HG03175 (cell line): Measurements from ENCODE around the gene NT5C3A.

Experiments
- ATAC-seq: cut with Tn5 transposase; IDR thresholded peaks from one replicate; pipeline ENCODE4 v1.9.1; 2021; ENCODE audit warnings: mild to moderate bottlenecking, moderate library complexity; ENCODE audit not compliant: unreplicated experiment

Gene NT5C3A

GRCh38 chr7:33076737-33077136, 14.2 kb upstream of the NT5C3A start:
- ATAC-seq, result peak; percentile 79

GRCh38 chr7:33075818-33076518, 13.4 kb upstream of the NT5C3A start:
- no peak for ATAC-seq

- no peak for ATAC-seq
Observed at GRCh38 chr7:33073243-33073642, 10.7 kb upstream of the NT5C3A start.

DNA sequence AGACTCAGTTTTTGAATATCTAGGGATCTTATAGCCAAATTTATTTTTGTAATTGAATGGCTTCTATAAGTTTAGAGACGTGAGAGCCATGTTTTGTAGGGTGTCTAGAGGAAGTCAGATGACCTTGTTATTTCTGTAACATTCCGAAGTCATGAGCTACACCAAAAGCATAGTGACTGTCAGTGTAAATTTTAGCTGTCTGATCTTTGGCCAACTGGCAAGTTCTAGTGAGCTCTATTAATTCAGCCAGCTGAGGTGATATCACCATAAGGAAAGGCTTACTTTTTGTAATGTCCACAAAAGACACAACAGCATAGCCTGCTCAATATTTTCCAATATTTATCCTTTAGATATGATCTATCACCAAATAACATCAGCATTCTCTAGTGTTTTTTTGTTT, 9.9 kb upstream of the NT5C3A start:
- no peak for ATAC-seq

DNA sequence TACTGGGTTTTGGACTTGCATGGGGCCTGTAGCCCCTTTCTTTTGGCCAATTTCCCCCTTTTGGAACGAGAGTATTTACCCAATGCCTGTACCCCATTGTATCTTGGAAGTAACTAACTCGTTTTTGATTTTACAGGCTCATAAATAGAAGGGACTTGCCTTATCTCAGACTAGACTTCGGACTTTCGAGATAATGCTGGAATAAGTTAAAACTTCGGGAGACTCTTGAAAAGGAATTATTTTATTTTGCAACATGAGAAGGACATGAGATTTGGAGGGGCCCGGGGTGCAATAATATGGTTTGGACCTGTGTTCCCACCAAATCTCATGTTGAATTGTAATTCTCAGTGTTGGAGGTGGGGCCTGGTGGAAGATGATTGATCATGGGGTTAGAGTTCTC, 8.3 kb upstream of the NT5C3A start:
- no peak for ATAC-seq

- ATAC-seq, result no peak
Observed at GRCh38 chr7:33070277-33070676, 7.7 kb upstream of the NT5C3A start.

DNA sequence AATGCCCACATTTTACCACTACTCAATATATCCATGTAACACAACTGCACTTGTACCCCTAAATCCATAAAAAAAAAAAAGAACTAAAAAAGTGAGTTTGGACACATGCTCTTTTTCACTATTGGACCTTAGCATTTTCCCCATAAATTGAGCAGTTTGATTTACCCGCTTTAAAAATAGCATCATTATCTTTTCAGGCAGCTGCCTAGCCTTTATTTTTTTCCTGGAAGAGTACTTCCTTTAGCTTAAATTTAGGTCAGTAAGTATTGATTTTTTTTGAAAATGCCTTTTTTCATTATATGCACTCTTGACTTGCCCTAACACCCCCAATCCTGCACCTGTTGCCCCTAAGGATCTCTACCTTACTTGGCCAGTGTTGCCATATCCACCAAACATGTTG, 5.3 kb upstream of the NT5C3A start:
- no peak for ATAC-seq

GRCh38 chr7:33066771-33067170, 4.2 kb upstream of the NT5C3A start:
- ATAC-seq, result no peak

DNA sequence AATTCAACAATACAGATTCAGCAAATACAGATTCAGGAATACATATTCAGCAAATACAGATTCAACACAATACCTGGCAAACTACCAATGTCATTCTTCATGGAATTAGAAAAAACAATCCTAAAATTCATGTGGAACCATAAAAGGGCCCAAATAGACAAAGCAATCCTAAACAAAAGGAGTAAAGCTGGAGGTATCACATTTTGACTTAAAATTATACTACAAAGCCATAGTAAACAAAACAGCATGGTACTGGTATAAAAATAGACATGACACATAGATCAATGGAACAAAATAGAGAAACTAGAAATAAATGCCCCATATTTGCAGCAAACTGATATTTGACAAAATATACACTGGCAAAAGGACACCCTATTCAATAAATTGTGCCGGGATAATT, 3.4 kb upstream of the NT5C3A start:
- no peak for ATAC-seq

DNA sequence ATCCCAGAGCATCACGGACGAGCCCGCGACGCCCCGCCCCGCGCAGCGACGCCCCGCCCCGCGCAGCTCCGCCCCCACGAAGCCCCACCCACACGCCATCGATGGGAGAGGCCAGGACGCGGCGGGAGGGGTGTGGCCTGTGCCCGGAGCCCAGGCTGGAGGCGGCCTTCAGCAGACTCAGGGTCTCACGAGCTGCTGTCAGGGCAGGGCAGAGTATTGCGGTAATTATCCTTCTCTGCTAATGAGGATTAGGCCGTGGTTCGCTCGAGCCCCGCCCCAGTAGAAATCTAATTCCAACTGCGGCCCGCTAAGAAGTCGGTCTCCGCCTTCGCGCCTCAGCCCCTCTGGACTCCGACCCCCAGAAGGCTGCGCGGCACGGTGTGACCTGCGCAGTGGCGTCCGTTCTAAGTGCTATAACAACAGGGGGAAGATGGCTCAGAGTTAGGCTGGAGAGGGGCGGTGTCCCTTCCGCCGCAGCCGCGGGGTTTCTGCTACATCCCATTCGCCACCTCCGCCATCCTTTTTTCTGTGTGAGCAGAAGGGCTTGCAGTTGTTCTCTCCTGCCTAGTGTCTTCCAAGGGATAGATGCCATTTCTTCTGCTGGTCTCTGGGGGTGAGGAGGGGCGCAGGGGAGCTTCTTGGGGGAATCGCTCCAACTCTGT, 337 bp upstream of the NT5C3A start:
- peak; percentile 96 for ATAC-seq

GRCh38 chr7:33061282-33061937, 1.2 kb downstream of the NT5C3A start:
- no peak for ATAC-seq

DNA sequence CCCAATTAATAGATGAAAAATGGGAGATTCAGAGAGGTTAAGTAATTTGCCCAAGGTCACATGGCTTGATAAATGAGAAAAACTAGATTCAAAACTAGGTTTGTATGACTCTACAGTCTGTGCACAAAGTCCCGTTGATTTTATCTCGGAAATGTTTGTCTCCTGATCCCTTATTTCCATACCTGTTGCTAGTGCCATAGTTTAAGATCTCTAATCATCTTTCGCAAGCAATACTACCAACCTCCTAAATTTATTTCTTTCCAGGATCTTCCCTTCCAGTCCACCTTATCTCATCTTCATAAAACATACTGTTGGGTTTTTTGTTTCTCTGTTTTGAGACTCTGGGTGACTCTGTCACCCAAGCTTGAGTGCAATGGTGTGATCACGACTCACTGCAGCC, 2.9 kb downstream of the NT5C3A start:
- ATAC-seq, result no peak

DNA sequence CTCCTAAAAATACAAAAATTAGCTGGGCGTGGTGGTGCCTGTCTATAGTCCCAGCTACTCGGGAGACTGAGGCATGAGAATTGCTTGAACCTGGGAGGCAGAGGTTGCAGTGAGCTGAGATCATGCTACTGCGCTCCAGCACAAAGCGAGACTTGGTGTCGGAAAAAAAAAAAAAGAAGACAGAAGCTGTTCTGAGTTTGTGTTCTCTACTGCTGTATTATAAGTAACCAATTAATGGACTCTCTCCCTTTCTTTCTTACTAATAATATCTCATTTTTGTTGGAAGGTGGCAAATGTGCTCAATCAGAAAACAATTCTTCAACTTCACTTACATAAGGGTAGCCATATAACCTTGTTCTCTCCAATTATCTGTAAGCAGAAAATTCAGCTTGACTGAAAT, 7.4 kb downstream of the NT5C3A start:
- ATAC-seq, result no peak

DNA sequence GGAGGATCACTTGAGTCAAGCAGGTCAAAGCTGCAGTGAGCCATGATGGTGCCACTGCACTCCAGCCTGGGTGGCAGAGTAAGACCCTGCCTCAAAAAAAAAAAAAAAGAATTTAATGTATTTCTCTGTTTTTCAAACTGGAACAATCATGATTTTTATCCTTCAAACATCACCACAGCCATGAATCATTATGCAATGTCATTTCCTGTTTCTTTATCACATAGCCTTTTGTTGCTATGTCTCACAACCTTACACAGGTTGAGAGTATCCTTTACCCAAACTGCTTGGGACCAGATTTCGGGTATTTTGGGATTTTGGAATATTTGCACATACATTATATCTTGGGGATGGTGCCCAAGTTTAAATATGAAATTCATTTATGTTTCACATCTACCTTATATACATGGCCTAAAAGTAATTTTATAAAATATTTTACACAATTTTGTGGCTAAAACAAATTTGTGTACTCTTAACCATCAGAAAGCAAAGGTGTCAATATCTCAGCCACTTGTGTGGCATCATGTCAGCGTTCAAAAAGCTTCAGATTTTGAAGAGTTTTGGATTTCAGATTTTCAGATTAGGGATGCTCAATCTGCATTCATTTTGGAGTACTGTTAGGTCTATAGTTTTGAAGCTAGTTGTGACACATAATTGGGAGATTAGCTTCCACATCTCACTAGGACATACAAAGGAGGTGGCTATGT, 8.2 kb downstream of the NT5C3A start:
- ATAC-seq, result peak; percentile 45

DNA sequence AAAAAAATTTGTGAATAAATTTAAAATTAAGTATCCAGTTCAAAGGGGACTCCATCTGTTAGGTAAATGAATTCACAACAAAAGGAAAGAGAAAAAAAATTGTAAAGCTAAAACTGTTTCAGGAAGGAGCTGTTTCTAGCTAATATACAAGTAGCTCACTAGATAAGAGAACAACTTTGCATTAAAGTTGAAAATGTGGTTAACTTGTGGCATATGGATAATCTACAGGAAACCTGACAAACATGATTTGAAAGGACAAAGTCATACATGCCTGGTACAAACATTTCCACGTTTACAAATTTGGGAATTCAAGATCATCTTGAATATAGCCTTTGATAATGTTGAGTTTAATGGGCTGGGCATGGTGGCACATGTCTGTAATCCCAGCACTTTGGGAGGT, 8.9 kb downstream of the NT5C3A start:
- no peak for ATAC-seq

DNA sequence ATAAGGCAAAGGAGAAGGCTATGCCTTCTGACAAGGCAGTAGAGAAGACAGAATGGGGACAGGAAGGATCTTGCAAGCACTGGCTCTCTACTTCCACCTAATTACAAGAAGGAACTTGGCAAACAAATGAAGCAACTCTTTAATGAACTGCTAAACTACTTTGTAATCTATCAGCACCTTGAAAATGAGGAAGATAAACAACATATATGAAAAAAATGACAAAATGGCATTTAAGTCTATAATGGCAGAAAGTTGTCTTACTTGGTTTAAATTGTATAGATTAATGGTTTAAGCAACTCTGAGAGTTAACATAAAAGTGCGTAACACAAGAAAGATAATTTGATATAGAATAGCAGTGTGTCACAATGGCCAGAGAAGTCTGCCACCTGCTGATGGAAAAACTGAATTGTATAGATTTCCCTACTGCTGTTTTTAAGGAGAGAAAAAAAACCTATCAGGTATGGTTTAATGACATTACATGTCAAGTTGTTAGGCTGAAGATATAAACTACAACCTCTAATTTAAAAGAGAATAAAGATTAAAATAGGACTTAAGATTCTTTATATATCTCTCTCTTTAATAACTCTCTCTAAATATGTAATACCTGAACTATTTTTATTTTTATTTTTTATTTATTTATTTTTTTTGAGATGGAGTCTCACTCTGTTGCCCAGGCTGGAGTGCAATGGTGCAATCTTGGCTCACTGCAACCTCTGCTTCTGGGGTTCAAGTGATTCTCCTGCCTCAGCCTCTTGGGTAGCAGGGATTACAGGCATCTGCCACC, 11.8 kb downstream of the NT5C3A start:
- ATAC-seq, result peak; percentile 73

GRCh38 chr7:33048704-33049103, 13.9 kb downstream of the NT5C3A start:
- ATAC-seq, result no peak

DNA sequence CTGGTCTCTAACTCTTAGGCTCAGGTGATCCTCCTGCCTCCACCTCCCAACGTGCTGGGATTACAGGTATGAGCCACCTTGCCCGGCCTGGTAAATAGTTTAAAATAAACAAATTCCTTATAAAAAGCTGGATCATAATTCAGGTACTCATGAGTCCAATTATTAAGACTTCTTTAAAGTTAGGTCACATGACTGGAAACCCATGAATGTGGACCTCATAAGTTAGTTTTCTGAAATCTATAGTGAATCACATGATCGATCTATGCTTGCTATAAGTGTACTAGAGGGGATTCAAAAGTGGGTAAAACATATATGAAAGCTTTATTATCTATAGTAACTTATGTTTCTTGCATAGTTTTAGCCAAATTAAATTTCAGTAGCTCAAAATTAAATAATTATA, 14.3 kb downstream of the NT5C3A start:
- ATAC-seq, result no peak

DNA sequence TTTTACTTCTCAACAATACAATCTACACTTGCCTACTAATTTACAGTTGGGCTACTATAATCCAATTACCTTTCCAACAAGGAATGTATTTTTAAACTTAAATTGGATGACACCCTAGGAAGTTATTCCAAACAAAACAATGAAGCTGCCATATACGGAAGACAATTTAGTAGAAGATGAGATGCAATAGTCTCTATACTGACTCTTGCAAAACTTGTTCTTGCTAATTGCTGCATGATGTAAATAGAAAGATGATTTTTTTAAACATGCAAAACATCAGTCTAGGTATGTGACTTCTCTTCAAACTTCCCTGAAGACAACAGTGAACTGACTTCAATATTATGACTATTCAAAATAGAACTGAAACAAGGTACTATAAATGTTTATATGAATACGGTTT, 17.6 kb downstream of the NT5C3A start:
- ATAC-seq, result no peak

- ATAC-seq, result no peak
Observed at GRCh38 chr7:33044401-33044718, 18.2 kb downstream of the NT5C3A start.
